ENCODE results near the gene SLC11A2. TPM values are rescaled to one million over a fixed set of nuclear protein-coding genes. Genes with fewer than 3 reads are reported as not detected.
A peak's percentile ranks its signal among the peaks of the same experiment; 100 is the strongest.

Gene SLC11A2
- polyA plus RNA-seq, 3 donors = 11.7 to 69.0 (median 14.9) TPM

DNA sequence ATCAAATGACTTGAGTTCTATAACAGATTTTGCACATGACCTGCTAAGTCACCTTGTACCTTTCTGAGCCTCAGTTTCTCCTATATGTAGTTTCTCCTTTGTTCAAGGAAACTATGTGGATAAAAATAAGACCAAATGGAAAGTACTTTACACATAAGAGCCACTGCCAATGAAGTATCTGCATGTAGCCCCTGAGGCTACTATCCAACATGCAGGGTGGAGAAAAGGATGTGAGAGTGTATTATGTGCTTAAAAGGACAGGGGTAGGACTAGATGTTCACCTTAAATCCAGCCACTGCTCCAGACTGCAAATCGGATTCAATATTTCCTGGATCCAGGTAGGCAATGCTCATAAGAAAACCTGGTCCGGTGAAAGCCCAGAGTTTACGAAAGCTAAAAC lies 21.2 kb downstream of the SLC11A2 start:
- Histone ChIP-seq H3K27me3 (ENCODE audit: control insufficient read depth in 2 of 2, insufficient read depth in 2 of 2, low read length in 2 of 2) (no peaks in the 10 kb centered on the region), H3K36me3 (replicated peaks in 1 of 2; ENCODE audit: control insufficient read depth in 1 of 2, insufficient read depth in 2 of 2, low read length in 2 of 2) (peaks cover 46 to 77% of the 10 kb centered on the region in 2 donors), H3K9ac (ENCODE audit: insufficient read depth, low read length, poor library complexity, severe bottlenecking) (no peak overlapping the region), H3K4me2 (replicated peaks; ENCODE audit: extremely low read depth, low read length, poor library complexity, severe bottlenecking) (no peak overlapping the region), H3K79me2 (ENCODE audit: insufficient read depth, low read length) (peaks cover 23% of the 10 kb centered on the region), H2AFZ (ENCODE audit: insufficient read depth, low read depth, low read length, poor library complexity, severe bottlenecking) (no peak overlapping the region), H3K4me3 (replicated peaks in 1 of 3; ENCODE audit: low read depth in 2 of 3, low read length in 3 of 3) (no peak overlapping the region), H3K4me1 (ENCODE audit: control insufficient read depth in 1 of 2, insufficient read depth in 2 of 2, low read length in 2 of 2) (peaks cover 21 to 22% of the 10 kb centered on the region in 2 donors), H4K20me1 (ENCODE audit: insufficient read depth, low read length) (peaks cover 8% of the 10 kb centered on the region), H3K27ac (ENCODE audit: low read depth in 1 of 2, low read length in 2 of 2) (no peak overlapping the region), H3K9me3 (replicated peaks in 1 of 2; ENCODE audit: control insufficient read depth in 1 of 2, insufficient read depth in 1 of 2, low read length in 2 of 2) (no peaks in the 10 kb centered on the region)
- Mint-ChIP-seq H3K4me3 (no peak overlapping the region), H3K27ac (peak overlapping the region in 1 of 7 donors; percentile 10), H3K36me3 (peaks cover 56 to 77% of the 10 kb centered on the region in 2 donors), H3K4me1 (peaks cover 21% of the 10 kb centered on the region), H3K27me3 (ENCODE audit: low read depth in 3 of 3) (peaks cover 0 to 3% (median 0%) of the 10 kb centered on the region in 3 donors), H3K9me3 (no peaks in the 10 kb centered on the region)
- intact Hi-C loops (cut with micrococcal nuclease) = no loop called here
- no peak for DNase-seq
- TF ChIP-seq, protein P1, sequence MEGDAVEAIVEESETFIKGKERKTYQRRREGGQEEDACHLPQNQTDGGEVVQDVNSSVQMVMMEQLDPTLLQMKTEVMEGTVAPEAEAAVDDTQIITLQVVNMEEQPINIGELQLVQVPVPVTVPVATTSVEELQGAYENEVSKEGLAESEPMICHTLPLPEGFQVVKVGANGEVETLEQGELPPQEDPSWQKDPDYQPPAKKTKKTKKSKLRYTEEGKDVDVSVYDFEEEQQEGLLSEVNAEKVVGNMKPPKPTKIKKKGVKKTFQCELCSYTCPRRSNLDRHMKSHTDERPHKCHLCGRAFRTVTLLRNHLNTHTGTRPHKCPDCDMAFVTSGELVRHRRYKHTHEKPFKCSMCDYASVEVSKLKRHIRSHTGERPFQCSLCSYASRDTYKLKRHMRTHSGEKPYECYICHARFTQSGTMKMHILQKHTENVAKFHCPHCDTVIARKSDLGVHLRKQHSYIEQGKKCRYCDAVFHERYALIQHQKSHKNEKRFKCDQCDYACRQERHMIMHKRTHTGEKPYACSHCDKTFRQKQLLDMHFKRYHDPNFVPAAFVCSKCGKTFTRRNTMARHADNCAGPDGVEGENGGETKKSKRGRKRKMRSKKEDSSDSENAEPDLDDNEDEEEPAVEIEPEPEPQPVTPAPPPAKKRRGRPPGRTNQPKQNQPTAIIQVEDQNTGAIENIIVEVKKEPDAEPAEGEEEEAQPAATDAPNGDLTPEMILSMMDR (IDR thresholded peaks at IDR 0.05) = no peak
- no CpG with 5 or more reads among the region's 3 CpGs for WGBS (ENCODE audit: insufficient coverage)

DNA sequence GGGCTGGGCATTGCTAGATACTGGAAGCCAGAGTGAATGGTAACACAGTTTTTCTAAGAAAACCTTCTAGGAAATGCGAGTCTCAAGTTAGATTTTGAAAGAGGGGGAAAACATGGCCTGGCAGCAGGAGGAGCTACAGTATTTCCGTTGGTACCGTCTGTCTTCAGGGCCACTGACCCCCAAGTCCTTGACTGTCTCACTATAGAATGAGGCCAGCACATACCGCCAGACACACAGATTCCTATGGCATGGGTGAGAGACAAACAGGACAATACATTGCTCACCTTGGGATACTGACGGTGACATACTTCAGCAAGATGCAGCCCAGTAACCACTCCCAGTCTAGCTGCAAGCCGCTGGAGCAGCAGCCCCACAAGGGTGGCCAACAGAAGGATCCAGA lies 21.7 kb downstream of the SLC11A2 start:
- Histone ChIP-seq H3K4me3 (replicated peaks in 1 of 3; ENCODE audit: low read depth in 2 of 3, low read length in 3 of 3) (no peak overlapping the region), H3K4me2 (replicated peaks; ENCODE audit: extremely low read depth, low read length, poor library complexity, severe bottlenecking) (no peak overlapping the region), H2AFZ (ENCODE audit: insufficient read depth, low read depth, low read length, poor library complexity, severe bottlenecking) (no peak overlapping the region), H3K27ac (ENCODE audit: low read depth in 1 of 2, low read length in 2 of 2) (peak overlapping the region in 1 of 2 donors; percentile 11), H3K9me3 (replicated peaks in 1 of 2; ENCODE audit: control insufficient read depth in 1 of 2, insufficient read depth in 1 of 2, low read length in 2 of 2) (no peaks in the 10 kb centered on the region), H3K4me1 (ENCODE audit: control insufficient read depth in 1 of 2, insufficient read depth in 2 of 2, low read length in 2 of 2) (peaks cover 17% of the 10 kb centered on the region in 2 donors), H3K9ac (ENCODE audit: insufficient read depth, low read length, poor library complexity, severe bottlenecking) (no peak overlapping the region), H3K27me3 (ENCODE audit: control insufficient read depth in 2 of 2, insufficient read depth in 2 of 2, low read length in 2 of 2) (no peaks in the 10 kb centered on the region), H4K20me1 (ENCODE audit: insufficient read depth, low read length) (peaks cover 8% of the 10 kb centered on the region), H3K79me2 (ENCODE audit: insufficient read depth, low read length) (peaks cover 18% of the 10 kb centered on the region), H3K36me3 (replicated peaks in 1 of 2; ENCODE audit: control insufficient read depth in 1 of 2, insufficient read depth in 2 of 2, low read length in 2 of 2) (peaks cover 48 to 81% of the 10 kb centered on the region in 2 donors)
- peaks cover 59 to 83% of the 10 kb centered on the region in 2 donors for H3K36me3 Mint-ChIP-seq
- H3K27ac Mint-ChIP-seq = peak overlapping the region in 4 of 7 donors; percentile 10 to 66 (median 40)
- TF ChIP-seq, protein P1 (IDR thresholded peaks at IDR 0.05) = no peak
- peaks cover 16% of the 10 kb centered on the region for H3K4me1 Mint-ChIP-seq
- 46% methylated on average over 3 of the region's 6 CpGs for WGBS (ENCODE audit: insufficient coverage)
- intact Hi-C loops (cut with micrococcal nuclease) = no loop called here
- H3K9me3 Mint-ChIP-seq = no peaks in the 10 kb centered on the region
- peaks cover 0 to 3% (median 0%) of the 10 kb centered on the region in 3 donors for H3K27me3 Mint-ChIP-seq (ENCODE audit: low read depth in 3 of 3)
- DNase-seq = no peak
- no peak overlapping the region for H3K4me3 Mint-ChIP-seq
